ENCODE results near the gene RPUSD3.

DNA sequence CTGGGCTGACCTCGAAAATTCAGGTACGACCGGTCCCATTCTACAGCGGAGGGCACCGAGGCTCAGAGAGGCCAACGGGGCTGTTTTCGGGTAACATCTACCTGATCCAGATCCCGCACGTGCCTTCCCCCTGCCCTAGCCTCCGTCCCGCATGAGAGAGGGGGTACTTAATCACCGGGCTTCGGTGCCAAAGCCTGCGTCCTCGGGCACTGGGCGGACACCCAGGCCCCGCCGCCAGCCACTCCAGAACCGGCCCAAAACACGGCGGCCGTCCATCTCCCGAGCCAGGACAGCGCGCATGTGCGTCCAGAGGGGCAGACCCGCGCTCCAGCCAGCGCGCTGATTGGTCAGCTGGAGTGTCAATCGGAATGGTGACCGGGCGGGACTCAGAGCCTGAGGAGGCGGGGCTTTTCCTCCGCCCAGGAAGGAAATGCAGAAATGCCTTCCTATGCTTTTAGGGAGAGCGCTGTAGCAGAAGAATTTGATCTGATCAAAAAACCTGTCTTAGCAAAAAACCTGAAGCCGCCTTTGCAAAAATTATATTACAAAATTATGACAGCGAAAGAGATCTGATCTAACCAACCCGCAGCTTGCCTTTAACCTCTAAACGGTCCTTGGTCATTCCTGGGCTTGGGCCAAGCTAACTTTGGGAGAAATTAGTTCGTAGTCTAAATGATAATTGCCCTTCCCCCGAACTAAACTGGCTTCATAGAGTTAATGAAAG, at the start of gene RPUSD3:
- TF ChIP-seq CTCF (IDR thresholded peaks at IDR 0.05; ENCODE audit: insufficient read depth, low read length, poor library complexity, severe bottlenecking), result no peak
- TF ChIP-seq EZH2phosphoT487 (conservative IDR thresholded peaks at IDR 0.05; ENCODE audit: low read length), result no peak
